Activated naive CD4-positive, alpha-beta T cell treated with anti-CD3 and anti-CD28 coated beads, Interleukin-2, amount 50 U/mL, for 16 hours (primary cell): ENCODE data around the gene GNG12.

Experiments used
- DNase-seq: peaks from one replicate; pipeline ENCODE4 v3.0.0-alpha.2; 2020

The GNG12 gene

GRCh38 chr1:67723620-67724019 lies 109.6 kb downstream of the GNG12 start:
- DNase-seq, result peak; percentile 18

GRCh38 chr1:67723126-67723525 lies 110.1 kb downstream of the GNG12 start:
- no peak for DNase-seq

- no peak for DNase-seq
These were observed 110.8 kb downstream of the GNG12 start for GRCh38 chr1:67722292-67722944.

GRCh38 chr1:67721650-67722291 lies 111.5 kb downstream of the GNG12 start:
- DNase-seq, result no peak

GRCh38 chr1:67721112-67721511 lies 112.2 kb downstream of the GNG12 start:
- no peak for DNase-seq

GRCh38 chr1:67719329-67720196 lies 113.7 kb downstream of the GNG12 start:
- no peak for DNase-seq

GRCh38 chr1:67717876-67718275 lies 115.4 kb downstream of the GNG12 start:
- no peak for DNase-seq

GRCh38 chr1:67716800-67717199 lies 116.5 kb downstream of the GNG12 start:
- no peak for DNase-seq

GRCh38 chr1:67715819-67716218 lies 117.4 kb downstream of the GNG12 start:
- no peak for DNase-seq

GRCh38 chr1:67713057-67713846 lies 120.0 kb downstream of the GNG12 start:
- no peak for DNase-seq

GRCh38 chr1:67711855-67712212 lies 121.4 kb downstream of the GNG12 start:
- DNase-seq, result no peak

- no peak for DNase-seq
These were observed 122.0 kb downstream of the GNG12 start for GRCh38 chr1:67711158-67711854.

GRCh38 chr1:67710417-67710816 lies 122.8 kb downstream of the GNG12 start:
- DNase-seq, result no peak

- no peak for DNase-seq
These were observed 124.7 kb downstream of the GNG12 start for GRCh38 chr1:67708606-67709005.

- DNase-seq, result no peak
These were observed 127.4 kb downstream of the GNG12 start for GRCh38 chr1:67705735-67706453.

GRCh38 chr1:67704351-67704750 lies 128.9 kb downstream of the GNG12 start:
- no peak for DNase-seq

- no peak for DNase-seq
These were observed 131.4 kb downstream of the GNG12 start for GRCh38 chr1:67701876-67702275.

- peak; percentile 14 for DNase-seq
These were observed 132.4 kb downstream of the GNG12 start for GRCh38 chr1:67700692-67701410.

- no peak for DNase-seq
These were observed 133.0 kb downstream of the GNG12 start for GRCh38 chr1:67700220-67700619.

GRCh38 chr1:67696708-67697107 lies 136.6 kb downstream of the GNG12 start:
- DNase-seq, result no peak

- no peak for DNase-seq
These were observed 137.3 kb downstream of the GNG12 start for GRCh38 chr1:67695963-67696362.
